SK-N-SH (cell line): ENCODE measurements around the gene CPLX1. TPM values are rescaled to one million over a fixed set of nuclear protein-coding genes. Genes with fewer than 3 reads are reported as not detected.

Experiments
- CTCF ChIA-PET: fragments of 300-600, 350-600 bp; formaldehyde crosslinking; extraction: SDS; loops from one replicate; lab custom pipeline; 2021; lab: Yijun Ruan, JAX
- POLR2A ChIA-PET: fragments of 350-600 bp; sonication (Branson Sonifier 250); formaldehyde crosslinking; extraction: SDS; loops from one replicate; lab custom pipeline; 2020; ENCODE audit warnings: antibody characterized with exemption, inconsistent platforms; lab: Yijun Ruan, JAX
- DNase-seq: peaks from one replicate; pipeline ENCODE4 v3.0.0; 2012
- H2AFZ ChIP-seq: fragments of 200-600 bp; sonication (generic); 2 replicates; pipeline ENCODE4 v1.8.1; 2016; ENCODE audit warnings: antibody characterized with exemption, mild to moderate bottlenecking, low read depth
- H3F3A ChIP-seq: fragments of 200-600 bp; sonication (generic); replicated peaks from 2 replicates; pipeline ENCODE3; 2016; ENCODE audit warnings: antibody characterized with exemption, mild to moderate bottlenecking; ENCODE audit not compliant: insufficient read depth
- H3K27ac ChIP-seq, 2 experiments: fragments of 200-500 bp in 1 of 2; fragments of 200-600 bp in 1 of 2; sonication (Bioruptor generic) in 1 of 2; sonication (generic), shearing (Covaris generic) in 1 of 2; 2 replicates each; pipeline versions ENCODE4 v1.5.1 to v1.6.1; 2014 to 2016; ENCODE audit warnings: low read depth in 2 of 2, inconsistent platforms in 1 of 2, low read length in 1 of 2, mild to moderate bottlenecking in 1 of 2, mixed read lengths in 1 of 2
- H3K27me3 ChIP-seq: fragments of 200-600 bp; sonication (generic), shearing (Covaris generic); 2 replicates; pipeline ENCODE4 v1.6.1; 2016; ENCODE audit warnings: mixed run types; ENCODE audit not compliant: insufficient read depth
- H3K36me3 ChIP-seq, 2 experiments: fragments of 200-500 bp in 1 of 2; fragments of 200-600 bp in 1 of 2; sonication (Bioruptor generic) in 1 of 2; sonication (generic) in 1 of 2; replicated peaks in 1 of 2; 2 replicates each; pipeline versions ENCODE3 to v1.5.1; 2014 to 2016; ENCODE audit warnings: low read length in 1 of 2, mild to moderate bottlenecking in 1 of 2; ENCODE audit not compliant: insufficient read depth in 2 of 2, control insufficient read depth in 1 of 2
- H3K4me1 ChIP-seq, 2 experiments: fragments of 200-500 bp in 1 of 2; fragments of 200-600 bp in 1 of 2; sonication (Bioruptor generic) in 1 of 2; sonication (generic), shearing (Covaris generic) in 1 of 2; 2 replicates each; pipeline versions ENCODE4 v1.5.1 to v1.6.1; 2014 to 2016; ENCODE audit warnings: low read depth in 1 of 2, low read length in 1 of 2, mixed run types in 1 of 2; ENCODE audit not compliant: insufficient read depth in 2 of 2, control insufficient read depth in 1 of 2
- H3K4me2 ChIP-seq: fragments of 200-600 bp; sonication (generic), shearing (Covaris generic); 2 replicates; pipeline ENCODE4 v1.6.1; 2017; ENCODE audit warnings: mixed run types
- H3K4me3 ChIP-seq, 2 experiments: fragments of 200-500 bp in 1 of 2; fragments of 200-600 bp in 1 of 2; sonication (Bioruptor generic) in 1 of 2; sonication (generic), shearing (Covaris generic) in 1 of 2; 2 replicates each; pipeline versions ENCODE4 v1.5.1 to v1.8.1; 2014 to 2016; ENCODE audit warnings: low read depth in 2 of 2, inconsistent platforms in 1 of 2, low read length in 1 of 2, mild to moderate bottlenecking in 1 of 2, mixed read lengths in 1 of 2, moderate library complexity in 1 of 2
- H3K79me2 ChIP-seq: fragments of 200-600 bp; sonication (generic); 2 replicates; pipeline ENCODE4 v1.8.1; 2017; ENCODE audit warnings: mild to moderate bottlenecking; ENCODE audit not compliant: insufficient read depth
- H3K9ac ChIP-seq: fragments of 200-600 bp; sonication (generic); 2 replicates; pipeline ENCODE4 v1.6.1; 2017; ENCODE audit warnings: mixed run types
- H3K9me2 ChIP-seq: fragments of 200-600 bp; sonication (generic); 2 replicates; pipeline ENCODE4 v1.6.1; 2017; ENCODE audit warnings: mixed run types
- H3K9me3 ChIP-seq: fragments of 200-600 bp; sonication (generic); 2 replicates; pipeline ENCODE4 v1.6.1; 2017; ENCODE audit warnings: mixed run types, mild to moderate bottlenecking, moderate library complexity
- H4K20me1 ChIP-seq: fragments of 200-600 bp; sonication (generic); 2 replicates; pipeline ENCODE4 v1.6.1; 2017; ENCODE audit warnings: mild to moderate bottlenecking, mixed run types; ENCODE audit not compliant: insufficient read depth
- CHD2 ChIP-seq: fragments of 150-350 bp; IDR thresholded peaks from 2 replicates; pipeline ENCODE4 v1.6.1; 2018; ENCODE audit warnings: low read length; ENCODE audit not compliant: partially characterized antibody
- EP300 ChIP-seq, 2 experiments: IDR thresholded peaks; 2 replicates each; pipeline versions ENCODE4 v1.4.0 to v1.6.1; 2012; ENCODE audit warnings: borderline replicate concordance in 1 of 2, low read depth in 1 of 2, low read length in 1 of 2
- FOSL2 ChIP-seq: IDR thresholded peaks from 2 replicates; pipeline ENCODE4 v1.4.0; 2012; ENCODE audit warnings: low read depth, mild to moderate bottlenecking, moderate library complexity, borderline replicate concordance
- FOXM1 ChIP-seq: IDR thresholded peaks from 2 replicates; pipeline ENCODE4 v1.4.0; 2012; ENCODE audit warnings: low read depth, mild to moderate bottlenecking
- GATA2 ChIP-seq: sonication (generic); formaldehyde crosslinking; IDR thresholded peaks from 2 replicates; pipeline ENCODE4 v1.5.0; 2020; ENCODE audit warnings: mild to moderate bottlenecking, missing genetic modification reagents
- IRF3 ChIP-seq: fragments of 150-350 bp; IDR thresholded peaks from 2 replicates; pipeline ENCODE4 v1.6.1; 2016; ENCODE audit warnings: mild to moderate bottlenecking, low read depth, low read length
- JUND ChIP-seq: IDR thresholded peaks from 2 replicates; pipeline ENCODE4 v1.4.0; 2012
- MEF2A ChIP-seq: IDR thresholded peaks from 2 replicates; pipeline ENCODE4 v1.4.0; 2012; ENCODE audit warnings: low read depth, borderline replicate concordance
- MXI1 ChIP-seq: IDR thresholded peaks from 2 replicates; pipeline ENCODE4 v1.6.1; 2012; ENCODE audit warnings: mild to moderate bottlenecking, low read depth, low read length, improper control_type of control experiment
- NFIC ChIP-seq: IDR thresholded peaks from 2 replicates; pipeline ENCODE4 v1.4.0; 2012; ENCODE audit warnings: borderline replicate concordance
- NRF1 ChIP-seq: IDR thresholded peaks from 2 replicates; pipeline ENCODE4 v1.6.1; 2012; ENCODE audit warnings: low read depth, mild to moderate bottlenecking, low read length
- PBX3 ChIP-seq: IDR thresholded peaks from 2 replicates; pipeline ENCODE4; 2012
- POLR2AphosphoS5 ChIP-seq: IDR thresholded peaks from 2 replicates; pipeline ENCODE4 v1.6.1; 2012; ENCODE audit warnings: low read depth, low read length
- RAD21 ChIP-seq: IDR thresholded peaks from 2 replicates; pipeline ENCODE4 v1.6.1; 2012; ENCODE audit warnings: mild to moderate bottlenecking, low read length
- RCOR1 ChIP-seq: fragments of 150-350 bp; IDR thresholded peaks from 2 replicates; pipeline ENCODE4 v1.6.1; 2017; ENCODE audit warnings: antibody characterized with exemption, low read length
- RFX5 ChIP-seq: IDR thresholded peaks from 2 replicates; pipeline ENCODE4 v1.6.1; 2012; ENCODE audit warnings: mild to moderate bottlenecking, improper control_type of control experiment, low read length
- SIN3A ChIP-seq: IDR thresholded peaks from 2 replicates; pipeline ENCODE4 v1.6.1; 2012; ENCODE audit warnings: low read depth, mild to moderate bottlenecking, low read length, moderate library complexity, borderline replicate concordance
- SMC3 ChIP-seq: IDR thresholded peaks from 2 replicates; pipeline ENCODE4 v1.6.1; 2012; ENCODE audit warnings: low read depth, low read length, improper control_type of control experiment
- TAF1 ChIP-seq: IDR thresholded peaks from 2 replicates; pipeline ENCODE4 v1.6.1; 2012; ENCODE audit warnings: low read depth, mild to moderate bottlenecking, low read length, moderate library complexity, borderline replicate concordance
- TEAD4 ChIP-seq: IDR thresholded peaks from 2 replicates; pipeline ENCODE4 v1.4.0; 2012; ENCODE audit warnings: mild to moderate bottlenecking, borderline replicate concordance; ENCODE audit not compliant: insufficient read depth
- USF1 ChIP-seq: IDR thresholded peaks from 2 replicates; pipeline ENCODE4 v1.4.0; 2012; ENCODE audit warnings: low read depth, borderline replicate concordance
- YY1 ChIP-seq: IDR thresholded peaks from 2 replicates; pipeline ENCODE4 v1.4.0; 2012; ENCODE audit warnings: low read depth, mild to moderate bottlenecking
- WGBS: methylation state at CpG from one replicate; pipeline ENCODE4 v1.1.6; 2017; ENCODE audit warnings: low lambda C conversion rate; 5-methylcytosine and 5-hydroxymethylcytosine counted together
- polyA plus RNA-seq, 3 experiments: library from polyadenylated mRNA; depleted of rRNA; stranded (reverse); fragments of >200 nt; gene quantifications; 2 replicates each; pipeline ENCODE4 v1.2.3, GENCODE V29; 2012
- TF ChIP-seq, protein P1 (sequence below): IDR thresholded peaks from 2 replicates; pipeline ENCODE4 v1.4.0; 2012; ENCODE audit warnings: low read depth

Gene CPLX1
- polyA plus RNA-seq, 1 of the 3 experiments (the other 2 are of a cell fraction), result 0.56 TPM

- Histone ChIP-seq H3K9me3 (no peaks in the 10 kb centered on the region), H2AFZ (no peak overlapping the region), H3K9ac (no peak overlapping the region), H3F3A (peaks cover 4% of the 10 kb centered on the region), H3K27me3 (no peaks in the 10 kb centered on the region), H3K79me2 (no peaks in the 10 kb centered on the region), H3K4me3 (no peak overlapping the region), H4K20me1 (no peaks in the 10 kb centered on the region), H3K9me2 (no peaks in the 10 kb centered on the region), H3K4me2 (no peak overlapping the region), H3K4me1 (no peaks in the 10 kb centered on the region), H3K36me3 (peaks cover 12 to 42% of the 10 kb centered on the region in 2 experiments), H3K27ac (no peak overlapping the region)
- ChIA-PET POLR2A (no interaction called here), CTCF (interaction anchor here (1.1 kb wide), 1 partner anchor 123 kb away, joined by 4 read pairs; no protein-coding TSS in a partner anchor)
- WGBS, result no CpG with 5 or more reads among the region's 11 CpGs
- no peak for DNase-seq
- TF ChIP-seq TEAD4 (no peak), MXI1 (no peak), IRF3 (no peak), PBX3 (no peak), RCOR1 (no peak), POLR2AphosphoS5 (no peak), RAD21 (no peak), SMC3 (no peak), YY1 (no peak)
- TF ChIP-seq, protein P1, sequence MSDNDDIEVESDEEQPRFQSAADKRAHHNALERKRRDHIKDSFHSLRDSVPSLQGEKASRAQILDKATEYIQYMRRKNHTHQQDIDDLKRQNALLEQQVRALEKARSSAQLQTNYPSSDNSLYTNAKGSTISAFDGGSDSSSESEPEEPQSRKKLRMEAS, result no peak
Observed at GRCh38 chr4:865121-865465, 39.2 kb upstream of the CPLX1 start.

- Histone ChIP-seq H3K36me3 (peaks cover 12 to 44% of the 10 kb centered on the region in 2 experiments), H2AFZ (no peak overlapping the region), H3K79me2 (no peaks in the 10 kb centered on the region), H3K9me3 (no peaks in the 10 kb centered on the region), H4K20me1 (no peaks in the 10 kb centered on the region), H3F3A (no peaks in the 10 kb centered on the region), H3K4me1 (no peaks in the 10 kb centered on the region), H3K4me2 (no peak overlapping the region), H3K9me2 (no peaks in the 10 kb centered on the region), H3K4me3 (no peak overlapping the region), H3K27ac (no peak overlapping the region), H3K9ac (no peak overlapping the region), H3K27me3 (no peaks in the 10 kb centered on the region)
- DNase-seq, result no peak
- ChIA-PET CTCF (interaction anchor here (0.7 kb wide), 1 partner anchor 122 kb away, joined by 3 read pairs; no protein-coding TSS in a partner anchor), POLR2A (no interaction called here)
- whole genome bisulfite sequencing, result 88% methylated on average over 17 of the region's 42 CpGs
- TF ChIP-seq RAD21, result no peak
- TF ChIP-seq TAF1, result no peak
- no peak for TF ChIP-seq FOSL2
- no peak for TF ChIP-seq JUND
- TF ChIP-seq USF1, result no peak
- no peak for TF ChIP-seq FOXM1
- TF ChIP-seq, protein P1, result no peak
- TF ChIP-seq SMC3, result no peak
- no peak for TF ChIP-seq TEAD4
- TF ChIP-seq SIN3A, result no peak
- no peak for TF ChIP-seq CHD2
- TF ChIP-seq EP300 (IDR thresholded peaks at IDR 0.05; ENCODE audit: borderline replicate concordance in 1 of 2, low read depth in 1 of 2, low read length in 1 of 2), result no peak
- no peak for TF ChIP-seq NRF1
- no peak for TF ChIP-seq MEF2A
- TF ChIP-seq IRF3, result no peak
- TF ChIP-seq NFIC, result no peak
- no peak for TF ChIP-seq GATA2
- TF ChIP-seq RFX5, result no peak
Observed at GRCh38 chr4:864456-865120, 38.7 kb upstream of the CPLX1 start.
